Activated gamma-delta T cell treated with anti-CD3 and anti-CD28 coated beads, Interleukin-2, amount 50 U/mL, for 16 hours (primary cell): ENCODE measurements around the gene ETV3.
"Not testable (repeated sequence)": the region's sequence is repeated elsewhere in the genome, so short reads cannot be mapped to it uniquely, and the experiment has no call there.

ENCODE experiments used
- DNase-seq: peaks from one replicate; pipeline ENCODE4 v3.0.0-alpha.2; 2020; ENCODE audit warnings: low read depth

ETV3 gene

GRCh38 chr1:157138220-157139051 lies at the start of gene ETV3:
Gene ETV3, minus strand, starts transcription at chr1:157138395. Its CDS starts 2,043 bp downstream, at chr1:157136352.
- DNase-seq, result peak; percentile 71

GRCh38 chr1:157186281-157186992 lies 48.2 kb upstream of the ETV3 start:
- DNase-seq, result no peak

GRCh38 chr1:157183870-157184269 lies 45.7 kb upstream of the ETV3 start:
- DNase-seq, result no peak

GRCh38 chr1:157182371-157182770 lies 44.2 kb upstream of the ETV3 start:
- not testable (repeated sequence) for DNase-seq

GRCh38 chr1:157181790-157182189 lies 43.6 kb upstream of the ETV3 start:
- no peak for DNase-seq

- no peak for DNase-seq
These were observed 43.1 kb upstream of the ETV3 start for GRCh38 chr1:157181258-157181657.

- DNase-seq, result no peak
These were observed 40.3 kb upstream of the ETV3 start for GRCh38 chr1:157178490-157178889.

GRCh38 chr1:157177733-157178394 lies 39.7 kb upstream of the ETV3 start:
- no peak for DNase-seq

- no peak for DNase-seq
These were observed 38.5 kb upstream of the ETV3 start for GRCh38 chr1:157176591-157177121.

GRCh38 chr1:157176016-157176415 lies 37.8 kb upstream of the ETV3 start:
- no peak for DNase-seq

- no peak for DNase-seq
These were observed 35.8 kb upstream of the ETV3 start for GRCh38 chr1:157173900-157174410.

- DNase-seq, result not testable (repeated sequence)
These were observed 35.0 kb upstream of the ETV3 start for GRCh38 chr1:157173241-157173640.

- DNase-seq, result not testable (repeated sequence)
These were observed 34.4 kb upstream of the ETV3 start for GRCh38 chr1:157172591-157172990.

GRCh38 chr1:157171903-157172503 lies 33.8 kb upstream of the ETV3 start:
- not testable (repeated sequence) for DNase-seq

GRCh38 chr1:157170677-157171515 lies 32.7 kb upstream of the ETV3 start:
- DNase-seq, result no peak

- DNase-seq, result no peak
These were observed 29.8 kb upstream of the ETV3 start for GRCh38 chr1:157168015-157168414.

- DNase-seq, result no peak
These were observed 29.2 kb upstream of the ETV3 start for GRCh38 chr1:157167437-157167836.

GRCh38 chr1:157166590-157166989 lies 28.4 kb upstream of the ETV3 start:
- DNase-seq, result no peak

- DNase-seq, result peak; percentile 61
These were observed 25.3 kb upstream of the ETV3 start for GRCh38 chr1:157163273-157164127.

GRCh38 chr1:157162345-157162744 lies 24.1 kb upstream of the ETV3 start:
- no peak for DNase-seq
